Endothelial cell of umbilical vein (primary cell): ENCODE measurements around the gene CREM. TPM values are rescaled to one million over a fixed set of nuclear protein-coding genes. Genes with fewer than 3 reads are reported as not detected.

Source experiments
- BruUV-seq: library from RNA; stranded (reverse); fragments of 400-500 nt; replicated peaks from 2 replicates; lab custom pipeline; 2021; lab: Mats Ljungman, UMichigan
- CTCF ChIA-PET: fragments of 300-600, 350-600 bp; sonication (Branson Sonifier 250); formaldehyde crosslinking; loops from one replicate; lab custom pipeline; 2021; ENCODE audit warnings: antibody characterized with exemption, inconsistent platforms; lab: Charles Lee
- POLR2A ChIA-PET: fragments of 300-600, 350-600 bp; sonication (Branson Sonifier 250); formaldehyde crosslinking; loops from one replicate; lab custom pipeline; 2021; ENCODE audit warnings: antibody characterized with exemption, inconsistent platforms; lab: Charles Lee
- DNase-seq: peaks from one replicate; pipeline ENCODE4 v3.0.0-alpha.2; 2011; ENCODE audit warnings: low read depth, low spot score
- FAIRE-seq: peaks from 2 replicates; lab custom pipeline; 2011; peaks lifted over from hg19 to GRCh38; lab: Jason Lieb, UNC
- H2AFZ ChIP-seq: 2 replicates; pipeline ENCODE4 v1.6.0; 2012; ENCODE audit warnings: low read depth, low read length, control low read depth, inconsistent platforms
- H3K27ac ChIP-seq: 2 replicates; pipeline ENCODE4 v1.5.1; 2011; ENCODE audit warnings: low read depth, mild to moderate bottlenecking, control low read depth, low read length, moderate library complexity; ENCODE audit not compliant: insufficient read depth
- H3K27me3 ChIP-seq, 2 experiments: 2 replicates each; pipeline versions ENCODE4 v1.6.0 to v1.6.1; 2011; ENCODE audit warnings: low read length in 2 of 2, mixed read lengths in 1 of 2; ENCODE audit not compliant: control insufficient read depth in 2 of 2, insufficient read depth in 2 of 2
- H3K36me3 ChIP-seq, 2 experiments: 2 replicates in 1 of 2; 3 replicates in 1 of 2; pipeline ENCODE4 v1.5.1; 2011; ENCODE audit warnings: low read length in 2 of 2, mild to moderate bottlenecking in 1 of 2, moderate library complexity in 1 of 2; ENCODE audit not compliant: control insufficient read depth in 2 of 2, insufficient read depth in 2 of 2; ENCODE audit errors: extremely low read depth in 1 of 2
- H3K4me1 ChIP-seq: 3 replicates; pipeline ENCODE4 v1.5.1; 2011; ENCODE audit warnings: mild to moderate bottlenecking, low read length; ENCODE audit not compliant: control insufficient read depth, insufficient read depth; ENCODE audit errors: extremely low read depth
- H3K4me2 ChIP-seq: 2 replicates; pipeline ENCODE4 v1.6.1; 2011; ENCODE audit warnings: low read length, control low read depth, mixed read lengths; ENCODE audit not compliant: insufficient read depth
- H3K4me3 ChIP-seq, 3 experiments: fragments of 200-600 bp in 1 of 3; sonication (generic), shearing (Covaris generic) in 1 of 3; replicated peaks in 1 of 3; 2 replicates each; pipeline ENCODE4 v1.5.1; 2011 to 2016; ENCODE audit warnings: control low read depth in 3 of 3, low read length in 3 of 3, mild to moderate bottlenecking in 2 of 3, inconsistent platforms in 1 of 3, low read depth in 1 of 3, moderate library complexity in 1 of 3; ENCODE audit not compliant: insufficient read depth in 1 of 3
- H3K79me2 ChIP-seq: 2 replicates; pipeline ENCODE4 v1.6.0; 2012; ENCODE audit warnings: low read length, inconsistent platforms; ENCODE audit not compliant: control insufficient read depth, insufficient read depth
- H3K9ac ChIP-seq: replicated peaks from 2 replicates; pipeline ENCODE3; 2011; ENCODE audit warnings: low read length, control low read depth; ENCODE audit not compliant: insufficient read depth; ENCODE audit errors: extremely low read depth
- H3K9me1 ChIP-seq: replicated peaks from 3 replicates; pipeline ENCODE4 v1.6.0; 2011; ENCODE audit warnings: mild to moderate bottlenecking, low read length; ENCODE audit not compliant: control insufficient read depth, insufficient read depth; ENCODE audit errors: extremely low read depth
- H3K9me3 ChIP-seq: replicated peaks from 2 replicates; pipeline ENCODE4 v1.5.1; 2012; ENCODE audit warnings: low read length, inconsistent platforms; ENCODE audit not compliant: control insufficient read depth, insufficient read depth
- H4K20me1 ChIP-seq: replicated peaks from 2 replicates; pipeline ENCODE3; 2011; ENCODE audit warnings: mild to moderate bottlenecking, low read length; ENCODE audit not compliant: control insufficient read depth, insufficient read depth; ENCODE audit errors: extremely low read depth
- CTCF ChIP-seq, 2 donors: IDR thresholded peaks; 1 replicate in 1 of 2; 2 replicates in 1 of 2; pipeline ENCODE4 v1.5.1; 2011; ENCODE audit warnings: low read length in 2 of 2, mild to moderate bottlenecking in 2 of 2, moderate library complexity in 2 of 2, control low read depth in 1 of 2, inconsistent platforms in 1 of 2, low read depth in 1 of 2; ENCODE audit not compliant: insufficient read depth in 1 of 2; ENCODE audit errors: extremely low read depth in 1 of 2
- EZH2 ChIP-seq: IDR thresholded peaks from 2 replicates; pipeline ENCODE4 v1.6.1; 2012; ENCODE audit warnings: borderline replicate concordance, low read depth, mild to moderate bottlenecking, moderate library complexity, low read length, inconsistent platforms; ENCODE audit not compliant: severe bottlenecking
- FOS ChIP-seq: IDR thresholded peaks from 2 replicates; pipeline ENCODE4 v1.6.1; 2011; ENCODE audit warnings: mild to moderate bottlenecking, low read length, moderate library complexity, borderline replicate concordance; ENCODE audit not compliant: insufficient read depth
- GATA2 ChIP-seq: IDR thresholded peaks from 2 replicates; pipeline ENCODE4 v1.7.0; 2011; ENCODE audit warnings: low read depth, mild to moderate bottlenecking, moderate library complexity, mixed read lengths, low read length; ENCODE audit not compliant: insufficient read length, insufficient read depth
- JUN ChIP-seq: IDR thresholded peaks from 2 replicates; pipeline ENCODE4 v1.6.1; 2011; ENCODE audit warnings: borderline replicate concordance, low read depth; ENCODE audit not compliant: insufficient read length, insufficient read depth
- MYC ChIP-seq: IDR thresholded peaks from one replicate; pipeline ENCODE4 v1.6.1; 2011; ENCODE audit warnings: mild to moderate bottlenecking, low read depth, low read length
- POLR2A ChIP-seq: IDR thresholded peaks from 2 replicates; pipeline ENCODE4 v1.6.1; 2012; ENCODE audit warnings: low read depth, mild to moderate bottlenecking, control low read depth, low read length
- POLR2AphosphoS5 ChIP-seq: IDR thresholded peaks from 2 replicates; pipeline ENCODE4 v1.6.1; 2012; ENCODE audit warnings: low read depth, mild to moderate bottlenecking, control low read depth, low read length, moderate library complexity; ENCODE audit not compliant: insufficient read depth
- dilution Hi-C: fragments of 300-500 bp; cut with MboI; formaldehyde crosslinking; loops from one replicate; pipeline ENCODE4 v1.15.0; 2019; ENCODE audit warnings: low sequenced_read_pairs; ENCODE audit not compliant: extremely low pct_ligation_motif_present
- intact Hi-C: fragments of 100-400 bp; cut with micrococcal nuclease; formaldehyde crosslinking; loops from one replicate; pipeline ENCODE4 v1.10.0; 2022
- polyA plus RNA-seq, 4 experiments: library from polyadenylated mRNA; depleted of rRNA in 3 of 4; stranded (reverse) in 3 of 4; unstranded in 1 of 4; fragments of >200 nt; gene quantifications; 2 replicates each; pipeline versions ENCODE4 v1.2.1 to v1.2.3, GENCODE V29; 2011 to 2012; ENCODE audit warnings: missing spikeins in 1 of 4
- total RNA-seq: library from RNA; stranded (reverse); gene quantifications from 2 replicates; pipeline ENCODE4 v1.2.3, GENCODE V29; 2021
- TF ChIP-seq, protein P1 (sequence below): IDR thresholded peaks from 2 replicates; pipeline ENCODE4 v1.6.1; 2011; ENCODE audit not compliant: insufficient read depth, insufficient read length

Gene CREM
- total and polyA plus RNA-seq, 2 donors (not counting 3 experiments of a cell fraction or from before 2014, with no cell fraction given) = 35.5 to 39.8 TPM

DNA sequence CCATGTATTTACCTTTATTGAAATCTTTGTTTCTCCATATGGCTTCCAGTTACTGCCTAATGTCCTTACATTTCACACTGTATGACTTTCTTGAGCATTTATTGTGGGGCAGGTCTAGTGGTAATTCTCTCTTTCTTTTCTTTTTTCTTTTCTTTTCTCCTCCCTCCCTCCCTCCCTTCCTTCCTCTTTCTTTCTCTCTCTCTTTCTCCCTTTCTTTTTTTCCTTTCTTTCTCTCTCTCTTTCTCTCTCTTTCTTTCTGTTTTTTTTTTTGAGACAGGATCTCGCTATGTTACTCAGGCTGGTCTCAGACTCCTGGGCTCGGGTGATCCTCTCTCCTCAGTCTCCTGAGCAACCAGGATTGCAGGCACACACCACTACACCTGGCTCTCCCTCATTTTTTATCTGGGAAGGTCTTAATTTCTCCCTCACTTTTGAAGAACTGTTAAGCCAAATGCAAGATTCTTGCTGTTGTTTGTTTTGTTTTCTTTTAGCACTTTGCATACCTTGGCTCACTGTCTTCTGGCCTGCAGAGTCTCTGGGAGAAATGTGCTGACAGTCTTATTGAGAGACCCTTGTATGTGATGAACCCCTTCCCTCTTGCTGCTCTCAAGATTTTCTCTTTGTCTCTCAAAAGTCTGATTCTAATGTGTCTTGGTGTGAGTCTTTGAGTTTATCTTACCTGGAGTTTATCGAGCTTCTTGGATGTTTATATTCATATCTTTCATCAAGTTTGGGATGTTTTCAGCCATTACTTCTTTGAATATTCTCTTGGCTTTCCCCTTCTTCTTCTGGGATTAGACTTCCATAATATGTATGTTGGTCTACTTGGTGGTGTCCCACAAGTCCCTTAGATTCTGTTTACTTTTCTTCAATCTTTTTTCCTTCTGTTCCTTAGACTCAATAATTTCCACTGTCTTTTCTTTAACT lies 130.7 kb downstream of the CREM start:
- intact Hi-C loops (no loop called here), dilution Hi-C loops (no loop called here)
- ChIA-PET POLR2A (no interaction called here), CTCF (no interaction called here)
- Histone ChIP-seq H3K27me3 (no peaks in the 10 kb centered on the region), H3K9me1 (no peaks in the 10 kb centered on the region), H4K20me1 (no peaks in the 10 kb centered on the region), H3K9ac (no peak overlapping the region), H3K4me1 (no peaks in the 10 kb centered on the region), H3K4me2 (no peak overlapping the region), H3K36me3 (no peaks in the 10 kb centered on the region), H3K9me3 (no peaks in the 10 kb centered on the region), H3K4me3 (no peak overlapping the region), H2AFZ (no peak overlapping the region), H3K79me2 (no peaks in the 10 kb centered on the region), H3K27ac (no peak overlapping the region)
- BruUV-seq = no TSS peak
- FAIRE-seq = no peak
- TF ChIP-seq CTCF (IDR thresholded peaks at IDR 0.05; ENCODE audit: extremely low read depth in 1 of 2, insufficient read depth in 1 of 2, low read depth in 1 of 2, low read length in 2 of 2) (no peak), JUN (no peak), GATA2 (no peak), POLR2AphosphoS5 (no peak), FOS (no peak), EZH2 (no peak), MYC (no peak), POLR2A (no peak)
- TF ChIP-seq, protein P1, sequence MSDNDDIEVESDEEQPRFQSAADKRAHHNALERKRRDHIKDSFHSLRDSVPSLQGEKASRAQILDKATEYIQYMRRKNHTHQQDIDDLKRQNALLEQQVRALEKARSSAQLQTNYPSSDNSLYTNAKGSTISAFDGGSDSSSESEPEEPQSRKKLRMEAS = no peak
- DNase-seq = no peak
